K562 (cell line): ENCODE measurements around the gene TMEM208.

Experiments
- CREM ChIP-seq: IDR thresholded peaks from 2 replicates; pipeline ENCODE4 v1.6.1; 2014; ENCODE audit warnings: antibody characterized with exemption, low read depth
- POLR2A ChIP-seq: fragments of 450-650 bp; conservative IDR thresholded peaks from 2 replicates; pipeline ENCODE4 v1.6.1; 2016
- RAD21 ChIP-seq, 2 experiments: fragments of 250-450 bp in 1 of 2; fragments of 450-650 bp in 1 of 2; sonication (Bioruptor Pico) in 1 of 2; formaldehyde crosslinking in 1 of 2; IDR thresholded peaks in 1 of 2; conservative IDR thresholded peaks in 1 of 2; 2 replicates each; pipeline versions ENCODE4 v1.4.0 to v1.8.0; 2020 to 2022; ENCODE audit warnings: mild to moderate bottlenecking in 2 of 2, moderate library complexity in 1 of 2
- SP1 ChIP-seq: sonication (generic); formaldehyde crosslinking; IDR thresholded peaks from 2 replicates; pipeline ENCODE4 v1.8.1; 2022; ENCODE audit warnings: mild to moderate bottlenecking, missing genetic modification reagents
- TF ChIP-seq, protein P1 (sequence below): sonication (generic); formaldehyde crosslinking; IDR thresholded peaks from 2 replicates; pipeline ENCODE4 v1.8.1; 2023; ENCODE audit warnings: mild to moderate bottlenecking, missing genetic modification reagents, moderate library complexity

DNA sequence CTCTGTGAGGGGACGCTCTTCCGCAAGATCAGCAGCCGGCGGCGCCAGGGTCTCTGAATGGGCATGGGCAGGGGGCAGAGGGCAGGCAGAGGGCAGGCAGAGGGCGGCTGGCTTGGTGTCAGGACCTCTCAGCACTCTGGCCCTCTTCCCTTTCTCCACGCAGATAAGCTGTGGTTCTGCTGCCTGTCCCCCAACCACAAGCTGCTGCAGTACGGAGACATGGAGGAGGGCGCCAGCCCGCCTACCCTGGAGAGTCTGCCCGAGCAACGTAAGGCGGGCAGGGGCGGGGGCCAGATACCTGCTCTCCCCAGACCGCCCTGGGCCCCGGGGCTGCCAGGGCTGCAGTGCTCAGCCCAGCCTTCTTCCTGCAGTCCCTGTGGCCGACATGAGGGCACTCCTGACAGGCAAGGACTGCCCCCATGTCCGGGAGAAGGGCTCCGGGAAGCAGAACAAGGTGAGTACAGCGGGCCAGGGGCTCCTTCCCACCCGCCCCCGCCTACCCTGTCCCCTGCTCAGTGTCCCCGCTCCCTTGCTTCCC is 23.9 kb upstream of the TMEM208 start:
- TF ChIP-seq RAD21 (CRISPR knock-in tag; conservative IDR thresholded peaks at IDR 0.05 in 1 of 2, IDR thresholded peaks at IDR 0.05 in 1 of 2) = no peak
- TF ChIP-seq CREM = no peak
- TF ChIP-seq, protein P1, sequence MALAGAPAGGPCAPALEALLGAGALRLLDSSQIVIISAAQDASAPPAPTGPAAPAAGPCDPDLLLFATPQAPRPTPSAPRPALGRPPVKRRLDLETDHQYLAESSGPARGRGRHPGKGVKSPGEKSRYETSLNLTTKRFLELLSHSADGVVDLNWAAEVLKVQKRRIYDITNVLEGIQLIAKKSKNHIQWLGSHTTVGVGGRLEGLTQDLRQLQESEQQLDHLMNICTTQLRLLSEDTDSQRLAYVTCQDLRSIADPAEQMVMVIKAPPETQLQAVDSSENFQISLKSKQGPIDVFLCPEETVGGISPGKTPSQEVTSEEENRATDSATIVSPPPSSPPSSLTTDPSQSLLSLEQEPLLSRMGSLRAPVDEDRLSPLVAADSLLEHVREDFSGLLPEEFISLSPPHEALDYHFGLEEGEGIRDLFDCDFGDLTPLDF = no peak
- TF ChIP-seq POLR2A = no peak
- TF ChIP-seq SP1 (CRISPR knock-in tag) = no peak
